ENCODE data around the gene OTULIN.

Gene OTULIN

DNA sequence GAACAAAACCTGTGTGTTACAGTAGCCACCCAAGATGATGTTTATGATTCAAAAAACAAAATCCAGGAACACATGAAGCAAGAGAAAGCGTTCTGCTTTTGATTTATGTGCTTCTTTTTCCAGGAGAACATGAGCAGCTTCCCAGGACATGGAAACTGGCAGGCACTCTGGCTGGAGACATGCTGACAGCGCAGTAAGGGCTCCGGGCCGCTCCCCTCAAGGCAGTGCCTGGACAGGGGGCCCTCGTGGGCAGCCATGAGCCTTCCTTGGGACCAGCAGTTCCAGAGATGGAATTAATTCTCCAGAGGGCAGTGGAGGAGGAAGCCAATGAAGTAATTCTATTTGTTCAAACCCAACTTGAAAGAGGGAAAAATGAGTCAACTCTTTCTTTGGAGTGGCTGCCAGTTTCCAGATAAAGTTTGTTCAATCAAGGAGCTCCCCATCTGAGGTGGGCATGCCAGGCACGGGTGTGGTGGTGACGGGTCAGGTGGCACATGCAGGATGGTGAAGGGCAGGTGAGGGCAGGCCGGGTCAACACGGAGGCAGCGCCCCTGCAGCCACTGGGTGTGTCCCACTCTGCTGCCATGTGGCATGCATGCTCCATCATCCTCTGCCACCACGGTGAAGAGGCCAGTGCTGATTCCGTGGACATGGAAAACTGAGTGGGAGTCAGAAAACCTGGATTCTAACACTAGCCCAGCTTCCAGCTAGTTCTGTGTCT lies 83.8 kb downstream of the OTULIN start:
- H3K27me3 Mint-ChIP-seq: no peaks in the 10 kb centered on the region
- no peaks in the 10 kb centered on the region for H3K9me3 Mint-ChIP-seq
- peaks cover 21% of the 10 kb centered on the region for H3K36me3 Mint-ChIP-seq
- peaks cover 14% of the 10 kb centered on the region for H3K4me1 Mint-ChIP-seq
- no peak overlapping the region for H3K27ac Mint-ChIP-seq
- H3K4me3 Mint-ChIP-seq: no peak overlapping the region

Measured in activated naive CD4-positive, alpha-beta T cell treated with anti-CD3 and anti-CD28 coated beads, Interleukin-2, amount 50 U/mL, for 24 hours (primary cell).